ENCODE results near the gene FRMPD2. TPM values are rescaled to one million over a fixed set of nuclear protein-coding genes. Genes with fewer than 3 reads are reported as not detected.
"Not testable (repeated sequence)": the region's sequence is repeated elsewhere in the genome, so short reads cannot be mapped to it uniquely, and the experiment has no call there.

Gene FRMPD2
- total and polyA plus RNA-seq, 2 experiments from 2014 or later: not detected

DNA sequence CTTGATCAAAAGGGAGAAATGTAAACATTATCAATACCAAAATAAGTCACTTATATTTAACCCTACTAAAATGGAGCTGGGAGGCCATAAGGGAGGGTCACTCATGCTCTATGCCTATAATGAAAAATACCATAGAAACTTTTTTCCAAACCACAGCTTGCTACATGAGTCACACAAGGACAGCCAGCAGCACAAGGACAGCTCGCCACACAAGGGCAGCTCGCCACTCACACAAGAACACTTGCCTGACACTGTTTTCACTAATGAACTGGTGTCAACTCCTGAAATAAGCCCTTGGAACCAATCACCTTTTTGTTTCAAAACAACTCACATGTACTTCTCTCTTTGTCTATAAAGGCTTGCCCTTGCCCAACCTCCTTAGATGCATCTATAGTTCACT, 43.3 kb downstream of the FRMPD2 start:
- H3K4me1 ChIP-seq (ENCODE audit: insufficient read depth): no peaks in the 10 kb centered on the region
- H2AFZ ChIP-seq: no peak overlapping the region
- H3K27ac ChIP-seq: no peak overlapping the region
- H3K9me3 ChIP-seq (ENCODE audit: low read depth): no peaks in the 10 kb centered on the region
- 46 to 56% methylated on average over 2 of the region's 2 CpGs for WGBS, 2 experiments (ENCODE audit: low coverage in 1 of 2, low lambda C conversion rate in 2 of 2, missing lambda C conversion rate in 2 of 2)
- H3K4me2 ChIP-seq (ENCODE audit: unreplicated experiment): no peak overlapping the region
- H3K9me2 ChIP-seq (ENCODE audit: insufficient read depth): no peaks in the 10 kb centered on the region
- H3K36me3 ChIP-seq (ENCODE audit: low read depth): no peaks in the 10 kb centered on the region
- no peak for TF ChIP-seq EZH2phosphoT487 (IDR thresholded peaks at IDR 0.05; ENCODE audit: insufficient read depth, low read depth)
- TF ChIP-seq EZH2 (IDR thresholded peaks at IDR 0.05; ENCODE audit: insufficient read depth, poor library complexity, severe bottlenecking): no peak
- H3K4me3 ChIP-seq: no peak overlapping the region
- peaks cover 50% of the 10 kb centered on the region for H3K27me3 ChIP-seq (replicated peaks; ENCODE audit: insufficient read depth)
- H3K79me2 ChIP-seq (ENCODE audit: insufficient read depth): no peaks in the 10 kb centered on the region
- H3F3A ChIP-seq (ENCODE audit: insufficient read depth): no peaks in the 10 kb centered on the region
- no peak overlapping the region for H3K9ac ChIP-seq
- no peak for DNase-seq
- H4K20me1 ChIP-seq (ENCODE audit: insufficient read depth): no peaks in the 10 kb centered on the region
- in situ Hi-C loops (cut with MboI): no loop called here

DNA sequence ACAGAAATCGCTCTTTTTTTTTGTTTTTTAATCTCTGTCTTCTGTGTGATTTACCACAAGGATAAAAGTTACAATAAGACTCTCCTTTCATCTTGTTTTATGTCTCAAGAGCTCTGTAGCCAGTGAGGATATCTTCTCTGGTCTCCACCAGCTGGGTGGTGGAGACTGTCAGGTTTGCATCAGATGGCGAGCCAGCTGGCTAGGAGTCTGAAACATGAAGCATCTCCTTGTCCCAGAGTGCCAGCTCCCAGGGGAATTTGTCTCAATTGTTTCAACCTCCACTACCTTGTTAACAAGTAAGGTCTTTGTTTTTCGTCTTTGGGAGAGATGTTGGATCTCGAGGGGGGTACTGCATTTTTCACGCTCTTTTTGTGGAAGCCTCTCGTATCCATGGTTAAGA, 47.3 kb downstream of the FRMPD2 start:
- no peaks in the 10 kb centered on the region for H3K9me3 ChIP-seq (ENCODE audit: low read depth)
- no peak for DNase-seq
- H3K9ac ChIP-seq: no peak overlapping the region
- TF ChIP-seq EZH2 (IDR thresholded peaks at IDR 0.05; ENCODE audit: insufficient read depth, poor library complexity, severe bottlenecking): no peak
- TF ChIP-seq EZH2phosphoT487 (IDR thresholded peaks at IDR 0.05; ENCODE audit: insufficient read depth, low read depth): no peak
- no peak overlapping the region for H2AFZ ChIP-seq
- H4K20me1 ChIP-seq (ENCODE audit: insufficient read depth): no peaks in the 10 kb centered on the region
- no peaks in the 10 kb centered on the region for H3K79me2 ChIP-seq (ENCODE audit: insufficient read depth)
- H3K27me3 ChIP-seq (replicated peaks; ENCODE audit: insufficient read depth): peaks cover 56% of the 10 kb centered on the region
- no peaks in the 10 kb centered on the region for H3K9me2 ChIP-seq (ENCODE audit: insufficient read depth)
- no peak overlapping the region for H3K4me3 ChIP-seq
- H3K36me3 ChIP-seq (ENCODE audit: low read depth): no peaks in the 10 kb centered on the region
- no peaks in the 10 kb centered on the region; the same call in 1 of the 2 replicates for H3K4me1 ChIP-seq (ENCODE audit: insufficient read depth)
- 48% methylated on average over 6 of the region's 6 CpGs for WGBS, 2 experiments (ENCODE audit: low coverage in 1 of 2, low lambda C conversion rate in 2 of 2, missing lambda C conversion rate in 2 of 2)
- no peak overlapping the region for H3K4me2 ChIP-seq (ENCODE audit: unreplicated experiment)
- in situ Hi-C loops (cut with MboI): no loop called here
- H3F3A ChIP-seq (ENCODE audit: insufficient read depth): no peaks in the 10 kb centered on the region
- H3K27ac ChIP-seq: no peak overlapping the region

DNA sequence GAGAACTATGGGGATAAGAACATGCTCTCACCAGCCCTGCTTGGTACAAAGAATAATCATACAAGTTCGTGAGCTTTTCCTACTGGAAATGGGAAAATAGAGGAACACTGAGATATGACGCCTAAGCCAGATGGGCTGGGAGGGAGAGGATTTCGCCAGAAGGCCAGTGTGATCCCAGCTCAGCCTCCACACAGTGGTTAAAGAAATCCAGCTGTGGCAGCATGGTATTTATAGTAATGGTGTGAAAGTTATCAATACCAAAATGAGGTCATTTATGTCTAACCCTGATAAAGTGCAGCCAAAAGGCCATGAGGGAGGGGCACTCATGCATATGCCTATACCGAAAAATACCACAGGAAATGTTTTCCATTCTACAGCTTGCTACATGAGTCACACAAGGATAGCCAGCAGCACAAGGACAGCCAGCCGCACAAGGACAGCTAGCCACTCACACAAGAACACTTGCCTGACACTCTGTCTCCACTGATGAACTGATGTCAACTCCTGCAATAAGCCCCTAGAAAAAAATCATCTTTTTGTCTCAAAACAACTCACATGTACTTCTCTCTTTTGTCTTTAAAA, 49.4 kb downstream of the FRMPD2 start:
- Histone ChIP-seq H3K9me3 (ENCODE audit: low read depth) (no peaks in the 10 kb centered on the region), H3K79me2 (ENCODE audit: insufficient read depth) (no peaks in the 10 kb centered on the region), H3K4me3 (no peak overlapping the region), H3K36me3 (ENCODE audit: low read depth) (no peaks in the 10 kb centered on the region), H3K9ac (no peak overlapping the region), H3K27ac (no peak overlapping the region), H2AFZ (no peak overlapping the region), H3F3A (ENCODE audit: insufficient read depth) (no peaks in the 10 kb centered on the region), H3K4me2 (ENCODE audit: unreplicated experiment) (no peak overlapping the region), H3K4me1 (ENCODE audit: insufficient read depth) (no peaks in the 10 kb centered on the region; the same call in 1 of the 2 replicates), H3K9me2 (ENCODE audit: insufficient read depth) (no peaks in the 10 kb centered on the region), H3K27me3 (replicated peaks; ENCODE audit: insufficient read depth) (peaks cover 41% of the 10 kb centered on the region), H4K20me1 (ENCODE audit: insufficient read depth) (no peaks in the 10 kb centered on the region)
- in situ Hi-C loops (cut with MboI): no loop called here
- no peak for DNase-seq
- WGBS, 2 experiments (ENCODE audit: low coverage in 1 of 2, low lambda C conversion rate in 2 of 2, missing lambda C conversion rate in 2 of 2): 44 to 55% methylated on average over 5 of the region's 5 CpGs
- TF ChIP-seq EZH2 (IDR thresholded peaks at IDR 0.05; ENCODE audit: insufficient read depth, poor library complexity, severe bottlenecking) (no peak), EZH2phosphoT487 (IDR thresholded peaks at IDR 0.05; ENCODE audit: insufficient read depth, low read depth) (no peak)

DNA sequence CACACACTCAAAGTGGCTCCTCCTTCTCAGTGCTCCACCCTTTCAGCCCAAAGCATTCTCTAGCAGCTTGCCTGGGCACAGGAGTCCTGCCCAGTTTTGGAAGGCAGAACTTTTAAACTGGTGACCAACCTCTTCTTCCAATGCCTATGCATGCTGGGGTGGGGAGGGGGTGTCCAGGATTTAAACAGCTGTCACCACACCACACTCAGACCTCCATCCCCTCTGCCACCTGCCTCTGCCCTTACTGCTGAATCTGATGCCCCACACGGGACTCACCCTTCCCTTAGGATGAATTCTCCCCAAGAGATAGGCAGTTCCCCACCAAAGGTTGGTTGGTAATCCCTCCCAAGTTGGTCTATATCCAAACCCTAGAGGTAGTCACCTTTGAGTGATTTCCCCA, 50.2 kb downstream of the FRMPD2 start:
- H2AFZ ChIP-seq: no peak overlapping the region
- no peaks in the 10 kb centered on the region for H4K20me1 ChIP-seq (ENCODE audit: insufficient read depth)
- 33 to 47% methylated on average over 1 of the region's 1 CpG for WGBS, 2 experiments (ENCODE audit: low coverage in 1 of 2, low lambda C conversion rate in 2 of 2, missing lambda C conversion rate in 2 of 2)
- in situ Hi-C loops (cut with MboI): no loop called here
- H3K9me2 ChIP-seq (ENCODE audit: insufficient read depth): no peaks in the 10 kb centered on the region
- no peaks in the 10 kb centered on the region; the same call in 1 of the 2 replicates for H3K4me1 ChIP-seq (ENCODE audit: insufficient read depth)
- TF ChIP-seq EZH2phosphoT487 (IDR thresholded peaks at IDR 0.05; ENCODE audit: insufficient read depth, low read depth) (no peak), EZH2 (IDR thresholded peaks at IDR 0.05; ENCODE audit: insufficient read depth, poor library complexity, severe bottlenecking) (no peak)
- H3K36me3 ChIP-seq (ENCODE audit: low read depth): no peaks in the 10 kb centered on the region
- no peak overlapping the region for H3K4me2 ChIP-seq (ENCODE audit: unreplicated experiment)
- no peaks in the 10 kb centered on the region for H3F3A ChIP-seq (ENCODE audit: insufficient read depth)
- no peaks in the 10 kb centered on the region for H3K9me3 ChIP-seq (ENCODE audit: low read depth)
- H3K4me3 ChIP-seq: no peak overlapping the region
- no peaks in the 10 kb centered on the region for H3K79me2 ChIP-seq (ENCODE audit: insufficient read depth)
- no peak overlapping the region for H3K9ac ChIP-seq
- H3K27me3 ChIP-seq (replicated peaks; ENCODE audit: insufficient read depth): peaks cover 35% of the 10 kb centered on the region
- no peak overlapping the region for H3K27ac ChIP-seq
- no peak for DNase-seq

DNA sequence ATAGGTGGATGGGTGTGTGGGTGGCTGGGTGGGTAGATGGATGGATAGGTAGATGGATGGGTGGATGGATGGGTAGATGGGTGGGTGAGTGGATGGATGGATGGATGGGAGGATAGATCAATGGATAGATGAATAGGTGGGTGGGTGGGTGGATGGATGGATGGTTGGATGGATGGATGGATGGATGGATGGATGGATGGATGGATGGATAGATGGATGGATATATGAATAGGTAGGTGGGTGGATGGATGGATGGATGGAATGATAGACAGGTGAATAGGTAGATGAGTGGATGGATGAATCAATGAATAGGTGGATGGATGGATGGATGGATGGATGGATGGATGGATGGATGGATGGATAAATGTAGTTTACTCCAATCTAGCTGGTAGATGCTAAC, 52.7 kb downstream of the FRMPD2 start:
- Histone ChIP-seq H3K9me2 (ENCODE audit: insufficient read depth) (no peaks in the 10 kb centered on the region), H3K27me3 (replicated peaks; ENCODE audit: insufficient read depth) (peaks cover 12% of the 10 kb centered on the region), H3K27ac (no peak overlapping the region), H3K4me2 (ENCODE audit: unreplicated experiment) (no peak overlapping the region), H3K9ac (no peak overlapping the region), H3K79me2 (ENCODE audit: insufficient read depth) (no peaks in the 10 kb centered on the region), H3K36me3 (ENCODE audit: low read depth) (no peaks in the 10 kb centered on the region), H3K4me3 (no peak overlapping the region), H3K4me1 (ENCODE audit: insufficient read depth) (no peaks in the 10 kb centered on the region; the same call in 1 of the 2 replicates), H4K20me1 (ENCODE audit: insufficient read depth) (no peaks in the 10 kb centered on the region), H3F3A (ENCODE audit: insufficient read depth) (no peaks in the 10 kb centered on the region), H3K9me3 (ENCODE audit: low read depth) (no peaks in the 10 kb centered on the region), H2AFZ (no peak overlapping the region)
- in situ Hi-C loops (cut with MboI): no loop called here
- TF ChIP-seq EZH2 (IDR thresholded peaks at IDR 0.05; ENCODE audit: insufficient read depth, poor library complexity, severe bottlenecking) (no peak), EZH2phosphoT487 (IDR thresholded peaks at IDR 0.05; ENCODE audit: insufficient read depth, low read depth) (no peak)
- no peak for DNase-seq

DNA sequence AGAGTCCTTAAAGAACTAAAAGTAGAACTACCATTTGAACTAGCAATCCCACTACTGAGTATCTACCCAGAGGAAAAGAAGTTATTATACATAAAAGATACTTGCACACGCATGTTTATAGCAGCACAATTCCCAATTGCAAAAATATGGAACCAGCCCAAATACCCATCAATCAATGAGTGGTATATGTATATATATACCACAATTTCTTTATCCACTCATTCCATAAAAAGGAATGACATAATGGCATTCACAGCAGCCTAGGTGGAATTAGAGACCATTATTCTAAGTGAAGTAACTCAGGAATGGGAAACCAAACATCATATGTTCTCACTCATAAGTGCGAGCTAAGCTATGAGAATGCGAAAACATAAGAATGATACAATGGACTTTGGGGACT, 53.5 kb downstream of the FRMPD2 start:
- H3K36me3 ChIP-seq (ENCODE audit: low read depth); H4K20me1 ChIP-seq (ENCODE audit: insufficient read depth); H3K9me2 ChIP-seq (ENCODE audit: insufficient read depth); H3K9me3 ChIP-seq (ENCODE audit: low read depth); H3F3A ChIP-seq (ENCODE audit: insufficient read depth); H3K27me3 ChIP-seq (replicated peaks; ENCODE audit: insufficient read depth); H3K4me2 ChIP-seq (ENCODE audit: unreplicated experiment); H3K4me1 ChIP-seq (ENCODE audit: insufficient read depth); DNase-seq; H3K4me3 ChIP-seq; H3K9ac ChIP-seq; in situ Hi-C loops (cut with MboI); H3K27ac ChIP-seq; H3K79me2 ChIP-seq (ENCODE audit: insufficient read depth); H2AFZ ChIP-seq: not testable (repeated sequence)
- 63% methylated on average over 3 of the region's 3 CpGs for WGBS, 2 experiments (ENCODE audit: low coverage in 1 of 2, low lambda C conversion rate in 2 of 2, missing lambda C conversion rate in 2 of 2)
